ENCODE measurements around the gene PCDHA6.
"Not testable (repeated sequence)": the region's sequence is repeated elsewhere in the genome, so short reads cannot be mapped to it uniquely, and the experiment has no call there.

PCDHA6 gene

DNA sequence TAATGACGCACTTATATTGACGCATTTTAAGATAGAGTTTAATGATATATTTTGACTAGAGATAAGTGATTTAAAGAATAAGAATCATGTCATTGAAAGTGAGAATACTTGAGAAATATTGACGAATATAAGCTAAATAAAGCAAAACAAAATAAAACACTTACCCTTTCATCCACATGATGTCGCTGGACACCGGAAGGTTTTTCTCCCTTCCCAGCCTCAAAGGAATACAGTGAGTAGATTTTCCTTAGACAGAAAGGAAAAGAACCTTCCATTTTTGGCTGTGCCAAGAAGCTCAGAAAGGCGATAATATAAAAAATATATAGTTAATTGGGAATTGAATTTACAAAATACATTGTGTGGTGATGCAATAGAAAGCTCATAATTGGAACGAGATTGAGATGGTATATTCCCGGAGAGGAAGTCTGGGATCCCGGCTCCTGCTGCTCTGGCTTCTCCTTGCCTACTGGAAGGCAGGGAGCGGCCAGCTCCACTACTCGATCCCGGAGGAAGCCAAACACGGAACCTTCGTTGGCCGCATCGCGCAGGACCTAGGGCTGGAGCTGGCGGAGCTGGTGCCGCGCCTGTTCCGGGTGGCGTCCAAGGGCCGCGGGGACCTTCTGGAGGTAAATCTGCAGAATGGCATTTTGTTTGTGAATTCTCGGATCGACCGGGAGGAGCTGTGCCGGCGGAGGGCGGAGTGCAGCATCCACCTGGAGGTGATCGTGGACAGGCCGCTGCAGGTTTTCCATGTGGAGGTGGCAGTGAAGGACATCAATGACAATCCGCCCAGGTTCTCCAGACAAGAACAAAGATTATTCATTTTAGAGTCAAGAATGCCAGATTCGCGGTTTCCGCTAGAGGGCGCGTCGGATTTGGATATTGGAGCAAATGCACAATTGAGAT lies 6.1 kb upstream of the PCDHA6 start, which contains the start of gene PCDHA5:
Gene PCDHA5 (plus strand): TSS at position 239 of the 906 bp plus-strand sequence.
- no peak for DNase-seq (ENCODE audit: low read depth)

GRCh38 chr5:140822281-140822629 lies 5.5 kb upstream of the PCDHA6 start:
- DNase-seq (ENCODE audit: low read depth), result no peak

GRCh38 chr5:140822969-140823368 lies 4.8 kb upstream of the PCDHA6 start:
- DNase-seq (ENCODE audit: low read depth), result not testable (repeated sequence)

GRCh38 chr5:140823475-140823874 lies 4.3 kb upstream of the PCDHA6 start:
- DNase-seq (ENCODE audit: low read depth), result no peak

- DNase-seq (ENCODE audit: low read depth), result no peak
Observed at GRCh38 chr5:140828362-140828737, 590 bp downstream of the PCDHA6 start.

- not testable (repeated sequence) for DNase-seq (ENCODE audit: low read depth)
Observed at GRCh38 chr5:140829511-140830501, 2.0 kb downstream of the PCDHA6 start.

GRCh38 chr5:140833993-140834392 lies 6.2 kb downstream of the PCDHA6 start, which contains the start of gene PCDHA7:
PCDHA7 (plus strand) TSS chr5:140834269; CDS start chr5:140834384, 115 bp downstream.
- no peak for DNase-seq (ENCODE audit: low read depth)

DNA sequence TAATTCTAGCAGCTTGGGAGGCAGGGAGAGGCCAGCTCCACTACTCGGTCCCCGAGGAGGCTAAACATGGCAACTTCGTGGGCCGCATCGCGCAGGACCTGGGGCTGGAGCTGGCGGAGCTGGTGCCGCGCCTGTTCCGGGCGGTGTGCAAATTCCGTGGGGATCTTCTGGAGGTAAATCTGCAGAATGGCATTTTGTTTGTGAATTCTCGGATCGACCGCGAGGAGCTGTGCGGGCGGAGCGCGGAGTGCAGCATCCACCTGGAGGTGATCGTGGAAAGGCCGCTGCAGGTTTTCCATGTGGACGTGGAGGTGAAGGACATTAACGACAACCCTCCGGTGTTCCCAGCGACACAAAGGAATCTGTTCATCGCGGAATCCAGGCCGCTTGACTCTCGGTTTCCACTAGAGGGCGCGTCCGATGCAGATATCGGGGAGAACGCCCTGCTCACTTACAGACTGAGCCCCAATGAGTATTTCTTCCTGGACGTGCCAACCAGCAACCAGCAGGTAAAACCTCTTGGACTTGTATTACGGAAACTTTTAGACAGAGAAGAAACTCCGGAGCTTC lies 6.8 kb downstream of the PCDHA6 start:
- not testable (repeated sequence) for DNase-seq (ENCODE audit: low read depth)

GRCh38 chr5:140835622-140836510 lies 8.1 kb downstream of the PCDHA6 start:
- DNase-seq (ENCODE audit: low read depth), result no peak

- DNase-seq (ENCODE audit: low read depth), result no peak
Observed at GRCh38 chr5:140840978-140841962, 13.5 kb downstream of the PCDHA6 start, which contains the start of gene PCDHA8. PCDHA8 (plus strand) TSS chr5:140841187; CDS start chr5:140841322, 135 bp downstream.

DNA sequence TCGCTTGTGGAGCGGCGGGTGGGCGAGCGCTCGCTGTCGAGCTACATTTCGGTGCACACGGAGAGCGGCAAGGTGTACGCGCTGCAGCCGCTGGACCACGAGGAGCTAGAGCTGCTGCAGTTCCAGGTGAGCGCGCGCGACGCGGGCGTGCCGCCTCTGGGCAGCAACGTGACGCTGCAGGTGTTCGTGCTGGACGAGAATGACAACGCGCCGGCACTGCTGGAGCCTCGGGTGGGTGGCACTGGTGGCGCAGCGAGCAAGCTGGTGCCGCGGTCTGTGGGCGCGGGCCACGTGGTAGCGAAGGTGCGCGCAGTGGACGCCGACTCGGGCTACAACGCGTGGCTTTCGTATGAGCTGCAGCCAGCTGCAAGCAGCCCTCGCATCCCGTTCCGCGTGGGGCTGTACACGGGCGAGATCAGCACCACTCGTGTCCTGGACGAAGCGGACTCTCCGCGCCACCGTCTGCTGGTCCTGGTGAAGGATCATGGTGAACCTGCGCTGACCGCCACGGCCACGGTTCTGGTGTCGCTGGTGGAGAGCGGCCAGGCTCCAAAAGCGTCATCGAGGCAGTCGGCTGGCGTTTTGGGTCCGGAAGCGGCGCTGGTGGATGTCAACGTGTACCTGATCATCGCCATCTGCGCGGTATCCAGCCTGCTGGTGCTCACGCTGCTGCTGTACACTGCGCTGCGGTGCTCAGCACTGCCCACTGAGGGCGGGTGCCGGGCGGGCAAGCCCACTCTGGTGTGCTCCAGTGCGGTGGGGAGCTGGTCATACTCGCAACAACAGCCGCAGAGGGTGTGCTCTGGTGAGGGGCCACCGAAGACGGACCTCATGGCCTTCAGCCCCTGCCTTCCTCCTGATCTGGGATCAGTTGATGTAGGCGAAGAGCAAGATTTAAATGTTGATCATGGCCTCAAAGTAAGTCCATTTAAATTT lies 15.3 kb downstream of the PCDHA6 start:
- no peak for DNase-seq (ENCODE audit: low read depth)

DNA sequence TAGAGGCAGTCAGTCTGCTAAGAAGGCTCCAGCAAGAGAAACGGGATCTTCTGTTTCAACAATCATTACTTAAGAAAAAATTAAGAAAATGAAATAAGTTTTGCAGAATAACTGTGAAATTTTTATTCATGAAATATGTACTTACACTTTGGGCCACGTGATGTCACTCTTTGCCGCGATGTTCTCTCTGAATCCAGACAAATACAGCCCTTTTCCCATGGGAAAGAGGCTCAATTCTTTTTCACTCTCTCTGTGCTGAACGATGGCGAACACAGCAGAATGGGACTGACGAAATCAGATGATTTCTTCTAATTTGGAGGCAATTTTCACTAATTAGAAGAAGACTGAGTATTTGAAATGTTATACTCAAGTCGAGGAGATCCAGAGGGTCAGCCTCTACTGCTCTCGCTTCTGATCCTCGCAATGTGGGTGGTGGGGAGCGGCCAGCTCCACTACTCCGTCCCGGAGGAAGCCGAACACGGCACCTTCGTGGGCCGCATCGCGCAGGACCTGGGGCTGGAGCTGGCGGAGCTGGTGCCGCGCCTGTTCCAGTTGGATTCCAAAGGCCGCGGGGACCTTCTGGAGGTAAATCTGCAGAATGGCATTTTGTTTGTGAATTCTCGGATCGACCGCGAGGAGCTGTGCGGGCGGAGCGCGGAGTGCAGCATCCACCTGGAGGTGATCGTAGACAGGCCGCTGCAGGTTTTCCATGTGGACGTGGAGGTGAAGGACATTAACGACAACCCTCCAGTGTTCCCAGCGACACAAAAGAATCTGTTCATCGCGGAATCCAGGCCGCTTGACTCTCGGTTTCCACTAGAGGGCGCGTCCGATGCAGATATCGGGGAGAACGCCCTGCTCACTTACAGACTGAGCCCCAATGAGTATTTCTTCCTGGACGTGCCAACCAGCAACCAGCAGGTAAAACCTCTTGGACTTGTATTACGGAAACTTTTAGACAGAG lies 20.7 kb downstream of the PCDHA6 start, which contains the start of gene PCDHA9:
Gene PCDHA9 (plus strand): TSS at position 244 of the 964 bp plus-strand sequence. CDS start 114 bp downstream, at position 358.
- not testable (repeated sequence) for DNase-seq (ENCODE audit: low read depth)

DNA sequence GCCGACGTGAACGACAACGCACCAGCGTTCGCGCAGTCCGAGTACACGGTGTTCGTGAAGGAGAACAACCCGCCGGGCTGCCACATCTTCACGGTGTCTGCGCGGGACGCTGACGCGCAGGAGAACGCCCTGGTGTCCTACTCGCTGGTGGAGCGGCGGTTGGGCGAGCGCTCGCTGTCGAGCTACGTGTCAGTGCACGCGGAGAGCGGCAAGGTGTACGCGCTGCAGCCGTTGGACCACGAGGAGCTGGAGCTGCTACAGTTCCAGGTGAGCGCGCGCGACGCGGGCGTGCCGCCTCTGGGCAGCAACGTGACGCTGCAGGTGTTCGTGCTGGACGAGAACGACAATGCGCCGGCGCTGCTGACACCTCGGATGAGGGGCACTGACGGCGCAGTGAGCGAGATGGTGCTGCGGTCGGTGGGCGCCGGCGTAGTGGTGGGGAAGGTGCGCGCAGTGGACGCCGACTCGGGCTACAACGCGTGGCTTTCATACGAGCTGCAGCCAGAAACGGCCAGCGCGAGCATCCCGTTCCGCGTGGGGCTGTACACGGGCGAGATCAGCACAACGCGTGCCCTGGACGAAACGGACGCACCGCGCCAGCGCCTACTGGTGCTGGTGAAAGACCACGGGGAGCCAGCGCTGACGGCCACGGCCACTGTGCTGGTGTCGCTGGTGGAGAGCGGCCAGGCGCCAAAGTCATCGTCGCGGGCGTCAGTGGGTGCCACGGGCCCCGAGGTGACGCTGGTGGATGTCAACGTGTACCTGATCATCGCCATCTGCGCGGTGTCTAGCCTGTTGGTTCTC lies 22.3 kb downstream of the PCDHA6 start:
- DNase-seq (ENCODE audit: low read depth), result not testable (repeated sequence)

DNA sequence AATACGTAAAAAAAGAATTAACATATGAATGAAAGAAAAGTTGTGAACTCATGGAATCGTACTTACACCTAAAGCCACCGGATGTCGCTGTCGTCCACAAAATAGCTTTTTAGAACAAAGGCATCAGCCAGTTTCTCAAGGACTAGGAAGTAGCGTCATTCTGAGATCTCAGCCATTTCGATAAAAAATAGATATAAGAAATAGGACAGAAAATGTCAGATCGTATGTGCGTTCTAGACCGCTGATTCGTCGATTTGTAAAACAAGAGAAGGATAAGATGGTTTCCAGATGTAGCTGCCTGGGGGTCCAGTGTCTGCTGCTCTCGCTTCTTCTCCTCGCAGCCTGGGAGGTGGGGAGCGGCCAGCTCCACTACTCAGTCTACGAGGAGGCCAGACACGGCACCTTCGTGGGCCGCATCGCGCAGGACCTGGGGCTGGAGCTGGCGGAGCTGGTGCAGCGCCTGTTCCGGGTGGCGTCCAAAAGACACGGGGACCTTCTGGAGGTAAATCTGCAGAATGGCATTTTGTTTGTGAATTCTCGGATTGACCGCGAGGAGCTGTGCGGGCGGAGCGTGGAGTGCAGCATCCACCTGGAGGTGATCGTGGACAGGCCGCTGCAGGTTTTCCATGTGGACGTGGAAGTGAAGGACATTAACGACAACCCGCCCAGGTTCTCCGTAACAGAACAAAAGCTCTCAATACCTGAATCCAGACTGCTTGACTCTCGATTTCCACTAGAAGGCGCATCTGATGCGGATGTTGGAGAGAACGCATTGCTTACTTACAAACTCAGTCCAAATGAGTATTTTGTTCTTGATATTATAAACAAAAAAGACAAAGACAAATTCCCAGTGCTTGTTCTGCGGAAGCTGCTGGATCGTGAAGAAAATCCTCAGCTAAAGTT lies 28.3 kb downstream of the PCDHA6 start, which contains the start of gene PCDHA10:
Gene PCDHA10 (plus strand): TSS at position 126 of the 903 bp plus-strand sequence. CDS start 152 bp downstream, at position 278.
- no peak for DNase-seq (ENCODE audit: low read depth)

Data from HS-27A (cell line).